ENCODE results near the gene PCDHGA1.
"Not testable (repeated sequence)": the region's sequence is repeated elsewhere in the genome, so short reads cannot be mapped to it uniquely, and the experiment has no call there.

PCDHGA1 gene

DNA sequence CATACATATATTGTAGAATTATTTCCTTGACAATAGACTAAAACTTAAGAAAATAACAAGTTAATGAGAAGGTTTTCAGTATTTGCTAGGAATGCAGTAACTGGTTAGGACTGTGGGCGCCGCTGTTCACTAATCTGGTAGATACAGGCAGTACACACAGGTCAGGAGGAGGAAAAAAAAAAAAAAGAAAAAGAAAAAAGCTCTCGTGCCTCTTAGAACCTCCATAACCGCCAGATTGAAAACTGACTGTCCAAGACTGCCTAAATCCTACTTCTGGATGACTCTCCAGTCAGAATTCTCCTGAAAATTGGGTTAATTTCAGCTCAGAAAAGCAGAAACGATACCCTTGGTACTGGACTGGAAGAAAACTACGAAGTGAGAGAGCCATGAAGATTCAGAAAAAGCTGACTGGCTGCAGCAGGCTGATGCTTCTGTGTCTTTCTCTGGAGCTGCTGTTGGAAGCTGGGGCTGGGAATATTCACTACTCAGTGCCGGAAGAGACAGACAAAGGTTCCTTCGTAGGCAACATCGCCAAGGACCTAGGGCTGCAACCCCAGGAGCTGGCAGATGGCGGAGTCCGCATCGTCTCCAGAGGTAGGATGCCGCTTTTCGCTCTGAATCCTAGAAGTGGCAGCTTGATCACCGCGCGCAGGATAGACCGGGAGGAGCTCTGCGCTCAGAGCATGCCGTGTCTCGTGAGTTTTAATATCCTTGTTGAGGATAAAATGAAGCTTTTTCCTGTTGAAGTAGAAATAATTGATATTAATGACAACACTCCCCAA lies at the start of gene PCDHGA1:
Gene PCDHGA1 (plus strand): TSS at position 216 of the 782 bp plus-strand sequence.
- DNase-seq = peak; percentile 38

DNA sequence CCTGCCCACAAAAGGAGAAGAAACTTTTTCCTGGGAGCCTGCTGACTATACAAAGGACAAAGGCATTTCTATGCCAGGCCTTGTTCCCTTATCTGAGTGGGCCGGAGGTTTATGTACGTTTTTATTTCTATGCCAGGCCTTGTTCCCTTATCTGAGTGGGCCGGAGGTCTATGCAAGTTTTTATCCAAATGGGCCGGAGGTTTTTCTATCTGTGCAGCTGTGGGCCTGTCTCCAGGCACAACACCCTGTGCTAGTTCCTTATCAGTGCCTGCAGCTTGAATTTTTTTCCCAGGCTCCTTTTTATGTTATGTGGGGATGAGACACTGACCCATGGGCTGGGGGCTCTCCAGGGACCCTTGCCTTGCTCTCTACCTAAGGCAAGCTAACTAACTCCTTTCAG lies 31.9 kb upstream of the PCDHGA1 start:
- DNase-seq = no peak

DNA sequence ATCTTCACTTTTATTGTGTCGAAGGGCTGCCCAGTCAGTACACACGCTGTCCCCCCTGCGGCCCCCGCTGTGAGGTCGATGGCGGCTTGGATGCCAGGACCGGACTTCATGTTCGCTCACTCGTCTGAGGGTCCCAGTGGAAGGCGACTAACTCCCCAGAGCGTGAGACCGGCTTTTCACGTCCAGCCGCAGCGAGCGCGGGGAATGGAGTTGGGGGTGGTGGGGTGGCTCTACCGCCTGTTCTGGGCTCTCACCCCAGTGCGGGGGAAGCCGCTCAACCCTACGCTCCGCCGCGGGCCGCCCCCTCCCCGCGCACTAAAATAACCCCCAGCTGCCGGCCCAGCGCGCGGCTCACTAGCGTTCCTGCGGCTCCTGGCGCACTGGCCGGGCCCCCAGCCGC lies 26.6 kb upstream of the PCDHGA1 start, which contains the start of gene SLC25A2:
Gene SLC25A2 (minus strand): TSS at position 294 of the 400 bp plus-strand sequence. CDS start 184 bp downstream, at position 110.
- DNase-seq = no peak

DNA sequence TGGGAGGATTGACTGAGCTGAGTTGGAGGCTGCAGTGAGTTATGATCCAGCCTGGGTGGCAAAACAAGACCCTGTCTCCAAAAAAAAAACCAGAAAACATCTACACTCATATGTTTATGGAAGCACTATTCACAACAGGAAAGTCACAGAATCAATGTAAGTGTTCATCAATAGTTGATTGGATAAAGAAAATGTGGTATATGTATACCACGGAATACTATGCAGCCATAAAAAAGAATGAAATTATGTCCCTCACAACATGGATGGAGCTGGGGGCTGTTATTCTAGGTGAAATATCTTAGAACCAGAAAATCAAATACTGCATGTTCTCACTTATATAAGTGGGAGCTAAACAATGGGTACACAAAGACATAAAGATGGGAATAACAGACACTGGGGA lies 23.7 kb upstream of the PCDHGA1 start:
- no peak for DNase-seq

DNA sequence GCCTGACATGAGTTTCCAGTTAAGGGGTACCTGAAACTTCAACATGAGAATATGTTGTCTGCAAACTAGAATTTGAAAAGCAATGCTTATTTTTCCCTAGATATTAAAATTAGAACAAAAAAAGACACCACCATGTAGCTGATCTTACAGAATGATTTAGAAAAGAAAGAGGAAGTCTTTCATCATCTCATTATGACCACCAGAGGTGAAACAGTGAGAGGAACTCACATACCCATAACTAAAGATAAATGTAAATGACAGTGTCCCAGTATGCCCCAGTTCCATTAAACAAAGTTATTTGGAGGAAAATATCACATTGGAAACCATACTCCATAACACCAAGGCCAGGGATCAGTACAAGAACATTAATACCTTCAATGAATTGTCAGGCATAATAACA lies 16.6 kb upstream of the PCDHGA1 start:
- DNase-seq = no peak

DNA sequence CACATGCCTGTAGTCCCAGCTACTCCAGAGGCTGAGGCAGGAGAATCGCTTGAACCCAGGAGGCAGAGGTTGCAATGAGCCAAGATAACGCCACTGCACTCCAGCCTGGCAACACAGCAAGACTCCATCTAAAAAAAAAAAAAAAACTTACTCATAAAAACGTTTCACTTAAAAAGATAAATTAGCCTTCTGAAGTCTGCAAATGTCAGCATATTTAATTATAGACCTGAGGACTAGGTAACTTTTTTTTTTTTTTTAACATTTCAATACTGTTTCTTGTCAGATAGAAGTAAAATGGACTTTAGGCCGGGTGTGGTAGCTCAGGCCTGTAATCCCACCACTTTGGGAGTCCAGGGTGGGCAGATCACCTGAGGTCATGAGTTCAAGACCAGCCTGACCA lies 13.4 kb upstream of the PCDHGA1 start:
- DNase-seq = not testable (repeated sequence)

DNA sequence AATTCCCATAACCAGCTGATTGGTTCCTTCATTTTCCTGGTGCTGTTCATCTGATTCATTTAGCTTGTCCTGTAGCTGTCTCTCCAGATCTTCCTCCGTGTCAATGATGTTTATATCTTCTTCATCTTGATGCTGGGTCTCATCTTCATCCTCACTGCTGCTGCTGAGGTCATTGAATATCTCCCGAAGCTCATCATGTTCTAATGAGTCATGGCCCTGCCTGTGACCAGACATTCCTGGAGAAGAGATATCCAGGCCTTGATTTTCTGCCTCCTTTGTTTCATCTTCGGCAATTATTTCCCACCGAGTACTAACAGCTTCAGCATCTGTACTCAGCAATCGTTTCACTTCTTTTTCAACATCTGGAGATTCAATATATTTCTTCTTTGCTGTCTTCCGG lies 11.1 kb upstream of the PCDHGA1 start:
- no peak for DNase-seq

DNA sequence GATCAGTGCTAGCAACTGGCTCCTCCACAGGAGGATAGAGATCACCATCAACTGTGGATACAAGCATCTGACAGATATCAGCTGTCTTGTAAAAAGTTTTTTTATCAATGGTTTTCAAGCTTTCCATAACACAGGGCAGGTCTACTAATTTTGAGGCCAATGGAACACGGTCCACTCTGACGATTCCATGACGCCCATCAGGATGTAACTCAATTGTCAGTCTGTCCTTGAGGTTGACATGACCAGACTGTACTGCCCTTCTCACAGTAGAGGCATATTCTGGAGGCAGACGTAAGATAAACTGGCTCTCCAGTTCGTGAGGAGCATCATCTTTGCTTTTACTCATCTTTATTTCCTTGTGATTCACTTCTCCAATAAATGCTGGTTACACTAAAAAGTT lies 10.6 kb upstream of the PCDHGA1 start:
- DNase-seq = no peak

DNA sequence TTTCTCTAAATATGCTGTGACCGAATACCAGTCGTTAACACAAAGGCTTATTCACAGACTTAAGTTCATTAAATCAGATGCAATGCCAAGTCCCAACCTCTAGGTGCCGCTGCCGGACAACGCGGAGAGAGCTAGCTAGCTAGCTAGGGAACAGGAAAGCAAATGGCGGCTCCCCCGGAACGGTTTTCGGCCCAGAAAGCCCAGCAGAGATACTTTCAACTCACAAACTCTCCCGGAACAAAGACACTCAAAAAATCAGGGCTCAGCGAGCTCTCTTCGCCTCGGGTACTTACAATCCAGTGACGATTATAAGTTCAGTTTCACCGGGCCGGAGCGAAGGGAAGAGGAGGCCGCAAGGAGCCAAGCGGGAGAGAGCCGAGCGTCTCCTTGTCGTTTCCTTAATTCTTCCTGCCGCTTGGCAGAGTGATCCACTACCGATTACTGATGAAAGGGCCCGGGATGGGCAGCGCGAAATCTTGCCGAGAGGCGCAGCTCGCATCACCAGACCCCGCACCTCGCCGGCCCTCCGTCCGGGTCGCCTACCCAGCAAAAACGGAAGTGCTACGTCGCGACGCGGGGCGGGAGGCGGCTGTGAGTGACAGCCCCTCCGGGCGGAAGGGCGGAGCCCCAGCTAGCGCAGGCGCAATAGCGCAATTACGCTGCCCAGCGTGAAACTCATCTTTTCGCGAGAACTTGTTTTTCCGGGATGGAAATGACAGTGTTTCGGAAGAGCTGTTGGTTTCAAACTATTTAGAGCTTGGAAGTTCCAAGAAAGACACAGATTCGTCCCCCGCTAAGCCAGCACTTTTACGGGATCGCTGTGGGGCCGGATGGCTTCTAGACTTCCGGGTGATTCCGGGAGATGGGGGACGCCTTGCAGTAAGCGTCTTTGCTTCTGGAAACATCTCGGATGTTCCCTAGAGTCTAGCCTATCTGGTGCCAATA lies 9.8 kb upstream of the PCDHGA1 start, which contains the start of gene TAF7:
Gene TAF7 (minus strand): TSS at position 560 of the 945 bp plus-strand sequence. CDS start 740 bp downstream, outside the sequence.
- peak; percentile 94 for DNase-seq

DNA sequence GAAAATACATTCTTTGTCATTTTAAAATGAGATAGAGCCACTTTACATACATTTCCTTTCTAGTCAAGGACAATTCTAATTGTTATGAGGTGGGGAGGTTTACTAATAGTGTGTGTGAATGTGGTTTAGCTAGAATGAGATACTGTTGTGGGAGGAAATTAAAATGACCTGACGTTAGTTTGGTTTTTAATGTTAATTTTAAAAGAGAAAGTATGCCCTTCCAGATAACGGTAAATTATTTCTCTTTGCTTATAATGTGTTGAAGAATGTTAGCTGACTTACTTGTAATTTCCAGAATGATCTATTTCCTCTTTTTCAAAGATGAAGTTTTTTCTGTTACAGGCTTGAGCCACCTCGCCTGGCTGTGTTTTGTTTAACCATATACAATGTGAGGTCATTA lies 8.1 kb upstream of the PCDHGA1 start:
- DNase-seq = no peak

DNA sequence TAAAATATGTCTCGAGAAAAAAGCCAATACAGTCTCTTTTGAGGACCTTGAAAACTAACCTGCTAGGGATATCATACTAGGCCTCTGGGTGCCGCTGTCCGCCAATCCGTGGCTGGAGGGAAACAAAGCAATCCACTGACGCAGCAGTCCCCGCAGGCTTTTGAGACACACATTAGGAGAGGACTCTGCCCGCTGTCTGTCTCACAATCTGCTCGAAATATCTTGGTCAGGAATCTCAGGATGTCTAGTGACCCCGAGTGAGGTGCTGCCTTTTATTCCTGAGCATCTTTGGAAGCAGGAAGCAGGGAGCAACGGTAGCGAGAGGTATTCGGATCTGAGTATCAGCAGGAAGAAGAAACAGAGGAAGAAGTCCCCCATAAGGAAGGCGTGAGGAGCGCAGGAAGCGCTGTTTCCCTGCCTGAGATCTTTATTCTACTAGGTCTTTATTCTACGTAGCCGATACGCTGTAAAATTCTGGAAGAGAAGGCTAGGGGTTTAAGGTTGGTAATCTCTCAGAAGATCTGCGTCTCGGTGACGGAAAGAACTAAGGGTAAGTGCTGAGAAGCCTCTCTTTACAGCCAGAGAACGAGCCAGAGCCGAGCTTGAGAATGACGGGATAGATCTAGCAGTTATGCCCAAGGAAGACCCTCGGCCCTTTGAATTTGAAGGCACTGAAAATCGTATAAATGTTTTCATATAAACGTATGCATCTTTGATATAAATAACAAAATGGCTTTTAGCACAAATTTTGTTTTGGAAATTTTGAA lies 4.0 kb upstream of the PCDHGA1 start:
- peak; percentile 77 for DNase-seq

DNA sequence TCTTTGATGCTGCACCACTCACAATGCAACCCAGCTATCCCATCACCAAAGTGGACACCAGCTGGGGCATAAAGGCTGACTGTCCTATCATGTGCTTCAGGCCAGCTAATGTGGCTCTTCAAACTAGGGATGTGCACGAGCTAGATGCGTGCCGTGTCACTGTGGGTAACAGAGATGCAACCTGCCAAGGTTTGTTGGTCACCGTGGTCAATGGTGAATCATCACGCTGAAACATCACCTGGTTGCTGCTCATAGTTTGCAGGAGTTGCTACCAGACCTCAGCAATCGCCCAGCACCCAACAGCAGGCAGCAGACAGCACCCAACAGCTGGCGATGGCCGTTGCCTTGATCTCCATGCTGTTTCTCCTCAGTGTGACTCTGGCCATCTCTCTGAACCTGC lies 2.1 kb upstream of the PCDHGA1 start:
- DNase-seq = no peak

DNA sequence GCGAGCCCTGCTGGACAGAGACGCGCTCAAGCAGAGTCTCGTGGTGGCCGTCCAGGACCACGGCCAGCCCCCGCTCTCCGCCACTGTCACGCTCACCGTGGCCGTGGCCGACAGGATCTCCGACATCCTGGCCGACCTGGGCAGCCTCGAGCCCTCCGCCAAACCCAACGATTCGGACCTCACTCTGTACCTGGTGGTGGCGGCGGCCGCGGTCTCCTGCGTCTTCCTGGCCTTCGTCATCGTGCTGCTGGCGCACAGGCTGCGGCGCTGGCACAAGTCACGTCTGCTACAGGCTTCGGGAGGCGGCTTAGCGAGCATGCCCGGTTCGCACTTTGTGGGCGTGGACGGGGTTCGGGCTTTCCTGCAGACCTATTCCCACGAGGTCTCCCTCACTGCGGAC lies 2.3 kb downstream of the PCDHGA1 start:
- DNase-seq = not testable (repeated sequence)

DNA sequence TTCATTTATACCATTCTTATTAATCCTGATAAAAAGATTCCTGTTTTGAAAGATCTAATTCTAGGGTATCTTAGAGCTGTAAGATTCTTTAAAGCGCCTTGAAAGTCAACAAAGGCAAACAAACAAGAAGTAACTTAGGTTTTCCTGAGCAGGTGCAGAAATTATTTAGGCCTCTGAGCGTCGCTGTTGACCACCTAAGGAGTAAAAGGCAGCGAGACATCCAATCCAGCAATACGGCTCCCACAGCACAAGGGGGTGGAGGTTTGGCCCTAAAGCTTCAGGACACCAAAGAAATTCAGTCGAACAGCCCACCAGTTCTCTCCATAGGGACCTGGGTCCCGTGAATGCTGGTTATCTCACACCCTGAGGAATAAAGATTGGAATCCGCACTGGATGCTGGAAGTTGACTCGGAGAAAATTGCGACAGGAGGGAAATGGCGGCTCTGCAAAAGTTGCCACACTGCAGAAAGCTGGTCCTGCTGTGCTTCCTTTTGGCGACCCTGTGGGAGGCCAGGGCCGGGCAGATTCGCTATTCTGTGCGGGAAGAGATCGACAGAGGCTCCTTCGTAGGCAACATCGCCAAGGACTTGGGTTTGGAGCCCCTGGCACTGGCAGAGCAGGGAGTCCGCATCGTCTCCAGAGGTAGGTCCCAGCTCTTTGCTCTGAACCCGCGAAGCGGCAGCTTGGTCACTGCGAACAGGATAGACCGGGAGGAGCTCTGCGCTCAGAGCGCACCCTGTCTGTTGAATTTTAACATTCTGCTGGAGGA lies 8.4 kb downstream of the PCDHGA1 start, which contains the start of gene PCDHGA2:
Gene PCDHGA2 (plus strand): TSS at position 223 of the 769 bp plus-strand sequence.
- DNase-seq = no peak

DNA sequence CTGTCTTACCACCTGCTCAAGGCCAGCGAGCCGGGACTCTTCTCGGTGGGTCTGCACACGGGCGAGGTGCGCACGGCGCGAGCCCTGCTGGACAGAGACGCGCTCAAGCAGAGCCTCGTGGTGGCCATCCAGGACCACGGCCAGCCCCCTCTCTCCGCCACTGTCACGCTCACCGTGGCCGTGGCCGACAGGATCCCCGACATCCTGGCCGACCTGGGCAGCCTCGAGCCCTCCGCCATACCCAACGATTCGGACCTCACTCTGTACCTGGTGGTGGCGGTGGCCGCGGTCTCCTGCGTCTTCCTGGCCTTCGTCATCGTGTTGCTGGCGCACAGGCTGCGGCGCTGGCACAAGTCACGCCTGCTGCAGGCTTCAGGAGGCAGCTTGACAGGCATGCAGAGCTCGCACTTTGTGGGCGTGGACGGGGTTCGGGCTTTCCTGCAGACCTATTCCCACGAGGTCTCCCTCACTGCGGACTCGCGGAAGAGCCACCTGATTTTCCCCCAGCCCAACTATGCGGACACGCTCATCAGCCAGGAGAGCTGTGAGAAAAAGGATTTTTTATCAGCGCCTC lies 10.6 kb downstream of the PCDHGA1 start:
- DNase-seq = not testable (repeated sequence)

DNA sequence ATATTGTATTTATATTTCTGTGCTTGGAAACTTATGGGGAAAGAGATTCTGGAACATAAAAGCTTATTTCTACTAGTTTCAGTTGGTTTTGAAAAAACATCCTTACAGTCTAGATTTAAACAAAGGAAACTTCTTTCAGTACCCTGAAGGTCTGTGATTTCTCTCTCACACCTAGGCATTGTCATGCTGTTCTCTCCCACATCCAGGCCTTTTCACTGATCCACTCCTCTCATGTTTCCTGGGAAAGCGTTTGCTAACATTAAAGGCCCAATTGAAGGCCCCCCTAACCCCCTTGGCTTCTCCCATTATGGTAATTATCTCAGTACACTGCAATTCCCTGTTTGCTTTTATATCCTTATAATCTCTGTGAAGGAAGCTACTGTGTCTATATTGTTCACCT lies 12.5 kb downstream of the PCDHGA1 start:
- no peak for DNase-seq

DNA sequence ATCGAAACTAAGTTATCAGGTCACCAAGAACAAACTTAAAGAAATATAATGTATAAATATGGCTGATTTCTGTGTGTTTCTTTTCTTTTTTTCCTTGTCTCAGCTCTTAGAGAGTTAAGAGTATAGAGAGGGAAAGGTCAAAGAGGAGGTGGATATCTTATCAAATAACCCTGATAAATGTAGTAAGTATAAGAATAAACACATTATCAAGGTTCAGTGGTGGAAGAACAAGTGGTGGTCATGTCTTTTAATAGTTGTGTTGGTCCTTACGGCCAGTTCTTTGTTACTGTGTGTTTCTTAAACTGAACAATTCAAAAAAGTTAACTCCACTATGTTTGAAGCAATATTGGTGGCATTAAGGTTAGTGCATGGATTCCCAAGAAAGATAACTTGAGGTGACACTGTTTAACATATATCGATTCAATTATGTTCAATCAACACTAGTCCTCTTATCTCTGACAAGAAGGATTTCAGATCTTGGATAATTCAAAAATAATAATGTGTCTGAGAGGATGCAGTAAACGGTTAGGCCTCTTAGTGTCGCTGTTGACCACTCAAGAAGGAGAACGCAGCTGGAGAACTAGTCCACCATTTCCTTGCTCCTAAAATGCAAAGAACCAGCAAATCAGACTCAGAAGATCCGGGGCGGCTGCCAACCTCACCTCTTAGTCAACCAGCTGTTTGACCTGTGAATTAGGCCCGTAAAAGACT lies 13.1 kb downstream of the PCDHGA1 start, which contains the start of gene PCDHGA3:
Gene PCDHGA3 (plus strand): TSS at position 588 of the 711 bp plus-strand sequence. CDS start 205 bp downstream, outside the sequence.
- DNase-seq = no peak

DNA sequence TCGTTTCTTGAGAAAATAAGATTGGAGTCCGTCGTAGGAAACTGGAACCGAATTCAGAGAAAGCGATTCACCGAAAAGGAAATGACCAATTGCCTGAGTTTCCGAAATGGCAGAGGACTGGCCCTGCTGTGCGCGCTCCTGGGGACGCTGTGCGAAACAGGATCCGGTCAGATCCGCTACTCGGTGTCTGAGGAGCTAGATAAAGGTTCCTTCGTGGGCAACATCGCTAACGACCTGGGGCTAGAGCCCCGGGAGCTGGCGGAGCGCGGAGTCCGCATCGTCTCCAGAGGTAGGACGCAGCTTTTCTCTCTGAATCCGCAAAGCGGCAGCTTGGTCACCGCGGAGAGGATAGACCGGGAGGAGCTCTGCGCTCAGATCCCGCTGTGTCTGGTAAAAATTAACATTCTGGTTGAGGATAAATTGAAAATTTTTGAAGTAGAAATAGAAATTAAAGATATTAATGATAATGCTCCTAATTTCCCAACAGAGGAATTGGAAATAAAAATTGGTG lies 13.7 kb downstream of the PCDHGA1 start:
- no peak for DNase-seq

DNA sequence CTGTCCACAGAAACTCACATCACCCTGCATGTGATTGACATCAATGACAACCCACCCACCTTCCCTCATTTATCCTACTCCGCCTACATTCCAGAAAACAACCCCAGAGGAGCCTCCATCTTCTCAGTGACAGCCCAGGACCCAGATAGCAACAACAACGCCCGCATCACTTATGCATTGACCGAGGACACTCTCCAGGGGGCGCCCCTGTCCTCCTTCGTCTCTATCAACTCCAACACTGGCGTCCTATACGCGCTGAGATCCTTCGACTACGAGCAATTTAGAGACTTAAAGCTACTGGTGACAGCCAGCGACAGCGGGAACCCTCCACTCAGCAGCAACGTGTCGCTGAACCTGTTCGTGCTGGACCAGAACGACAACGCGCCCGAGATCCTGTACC lies 15.0 kb downstream of the PCDHGA1 start:
- DNase-seq = no peak

DNA sequence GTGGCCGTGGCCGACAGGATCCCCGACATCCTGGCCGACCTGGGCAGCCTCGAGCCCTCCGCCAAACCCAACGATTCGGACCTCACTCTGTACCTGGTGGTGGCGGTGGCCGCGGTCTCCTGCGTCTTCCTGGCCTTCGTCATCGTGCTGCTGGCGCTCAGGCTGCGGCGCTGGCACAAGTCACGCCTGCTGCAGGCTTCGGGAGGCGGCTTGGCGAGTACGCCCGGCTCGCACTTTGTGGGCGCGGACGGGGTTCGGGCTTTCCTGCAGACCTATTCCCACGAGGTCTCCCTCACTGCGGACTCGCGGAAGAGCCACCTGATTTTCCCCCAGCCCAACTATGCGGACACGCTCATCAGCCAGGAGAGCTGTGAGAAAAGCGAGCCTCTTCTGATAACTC lies 15.7 kb downstream of the PCDHGA1 start:
- DNase-seq = not testable (repeated sequence)
